Measurements from ENCODE around the gene PELI2.
A peak's percentile ranks its signal among the peaks of the same experiment; 100 is the strongest.

PELI2 gene

GRCh38 chr14:56117765-56118610 lies at the start of gene PELI2:
PELI2 (plus strand) TSS chr14:56118411; CDS start chr14:56118661, 250 bp downstream.
- peak; percentile 43 for DNase-seq (ENCODE audit: low read depth)
- peak within 1 kb of the TSS; percentile 70 for H3K4me3 ChIP-seq (ENCODE audit: control insufficient read depth, low read depth, low read length)
- TF ChIP-seq CTCF (conservative IDR thresholded peaks at IDR 0.05; ENCODE audit: control insufficient read depth, insufficient read depth, low read depth, low read length), result no peak

DNA sequence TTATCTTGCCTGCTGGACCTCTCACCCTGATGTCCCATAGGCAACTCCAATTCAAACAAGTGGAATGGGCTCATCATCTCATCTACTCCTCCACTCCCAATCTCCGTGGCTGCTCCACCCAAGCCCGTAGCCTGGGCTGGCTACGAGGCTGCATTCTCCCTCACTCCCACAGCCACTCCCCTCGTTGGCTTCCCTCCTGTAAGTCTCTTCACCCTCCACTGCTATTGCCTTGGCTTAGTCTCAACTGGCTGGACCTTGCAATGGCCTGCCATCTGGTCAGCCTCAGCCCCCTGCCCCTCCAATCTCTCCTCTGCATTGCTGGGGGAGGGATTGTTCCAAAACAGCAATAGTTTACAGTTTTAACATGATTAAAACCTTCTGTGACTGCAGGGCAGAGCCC lies 44.4 kb upstream of the PELI2 start:
- no peak for TF ChIP-seq CTCF (conservative IDR thresholded peaks at IDR 0.05; ENCODE audit: control insufficient read depth, insufficient read depth, low read depth, low read length)
- no peak for DNase-seq (ENCODE audit: low read depth)
- no peak overlapping the region for H3K4me3 ChIP-seq (ENCODE audit: control insufficient read depth, low read depth, low read length)

- H3K4me3 ChIP-seq (ENCODE audit: control insufficient read depth, low read depth, low read length), result no peak overlapping the region
- no peak for TF ChIP-seq CTCF (conservative IDR thresholded peaks at IDR 0.05; ENCODE audit: control insufficient read depth, insufficient read depth, low read depth, low read length)
- no peak for DNase-seq (ENCODE audit: low read depth)
Observed at GRCh38 chr14:56075301-56075700, 42.9 kb upstream of the PELI2 start.

DNA sequence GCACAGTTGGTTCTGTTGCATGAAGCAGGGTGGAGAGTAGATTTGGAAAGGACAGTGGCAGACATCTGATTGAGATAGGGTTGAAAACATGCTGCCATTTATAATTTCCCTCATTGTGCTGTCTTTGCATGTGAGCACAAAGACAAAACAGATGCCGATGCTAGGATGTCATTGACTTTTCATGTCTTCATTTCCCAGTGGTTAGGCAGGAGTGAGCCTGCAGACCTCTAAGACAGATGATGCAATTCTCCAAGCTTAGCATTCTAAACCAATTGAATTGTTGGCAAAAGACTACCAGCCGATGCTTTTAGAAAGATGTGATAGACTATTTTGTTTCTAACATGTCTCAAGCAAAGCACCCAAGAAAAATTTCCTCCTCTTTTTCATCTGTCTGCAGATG lies 37.1 kb upstream of the PELI2 start:
- DNase-seq (ENCODE audit: low read depth), result peak; percentile 34
- no peak for TF ChIP-seq CTCF (conservative IDR thresholded peaks at IDR 0.05; ENCODE audit: control insufficient read depth, insufficient read depth, low read depth, low read length)
- H3K4me3 ChIP-seq (ENCODE audit: control insufficient read depth, low read depth, low read length), result no peak overlapping the region

- no peak overlapping the region for H3K4me3 ChIP-seq (ENCODE audit: control insufficient read depth, low read depth, low read length)
- no peak for DNase-seq (ENCODE audit: low read depth)
- TF ChIP-seq CTCF (conservative IDR thresholded peaks at IDR 0.05; ENCODE audit: control insufficient read depth, insufficient read depth, low read depth, low read length), result no peak
Observed at GRCh38 chr14:56082880-56083279, 35.3 kb upstream of the PELI2 start.

DNA sequence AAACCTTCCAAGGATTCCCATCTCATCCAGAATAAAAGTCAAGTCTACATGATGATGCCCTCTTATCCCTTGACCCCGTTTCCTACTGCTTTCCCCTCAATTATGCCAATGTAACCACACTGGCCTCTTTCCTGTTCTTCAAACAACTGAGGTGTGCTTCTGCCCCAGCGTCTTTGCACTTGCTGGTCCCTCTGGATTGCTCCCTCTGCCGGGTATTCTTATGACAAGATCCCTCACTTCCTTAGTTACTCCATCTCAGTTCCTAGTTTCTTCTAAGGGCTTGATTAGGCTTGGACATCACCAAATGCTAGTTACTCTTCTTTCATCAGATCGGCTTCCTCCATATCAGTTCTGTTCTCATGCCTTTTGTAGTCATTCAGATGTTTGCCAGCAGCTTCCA lies 32.7 kb upstream of the PELI2 start:
- TF ChIP-seq CTCF (conservative IDR thresholded peaks at IDR 0.05; ENCODE audit: control insufficient read depth, insufficient read depth, low read depth, low read length), result no peak
- H3K4me3 ChIP-seq (ENCODE audit: control insufficient read depth, low read depth, low read length), result no peak overlapping the region
- no peak for DNase-seq (ENCODE audit: low read depth)

Data from fibroblast of mammary gland (primary cell).